ENCODE data around the gene TWF2. TPM values are rescaled to one million over a fixed set of nuclear protein-coding genes. Genes with fewer than 3 reads are reported as not detected.
A peak's percentile ranks its signal among the peaks of the same experiment; 100 is the strongest.

Gene TWF2
- total and polyA plus RNA-seq, 9 of the 15 experiments (the other 6 are each of a cell fraction or from before 2014, with no cell fraction given), result 0.11 to 61.9 (median 29.7) TPM

- Histone ChIP-seq H3K36me3 (ENCODE audit: control insufficient read depth, insufficient read depth, low read length) (peaks cover 26% of the 10 kb centered on the region), H4K20me1 (replicated peaks; ENCODE audit: control insufficient read depth, insufficient read depth, low read length) (no peaks in the 10 kb centered on the region), H3K4me1 (replicated peaks in 1 of 2; ENCODE audit: control insufficient read depth in 2 of 2, insufficient read depth in 2 of 2, low read length in 2 of 2) (peaks cover 27 to 41% of the 10 kb centered on the region in 2 experiments), H3K4me2 (ENCODE audit: insufficient read depth, low read length) (peak overlapping the region; percentile 3; the same call in 1 of the 2 replicates), H3K9me3 (replicated peaks; ENCODE audit: control insufficient read depth, insufficient read depth, low read depth, low read length) (no peaks in the 10 kb centered on the region), H3K79me2 (ENCODE audit: control insufficient read depth, insufficient read depth, low read length) (no peaks in the 10 kb centered on the region), H3K9ac (ENCODE audit: insufficient read depth in 1 of 2, low read depth in 2 of 2, low read length in 2 of 2) (no peak overlapping the region), H3K27ac (ENCODE audit: extremely low read depth, low read depth, low read length) (no peak overlapping the region; the same call in 2 of the 3 replicates), H3K4me3 (no peak overlapping the region), H3K27me3 (ENCODE audit: control insufficient read depth in 2 of 2, insufficient read depth in 2 of 2, low read length in 2 of 2) (no peaks in the 10 kb centered on the region), H3K9me1 (ENCODE audit: control insufficient read depth, insufficient read depth, low read length) (no peaks in the 10 kb centered on the region), H2AFZ (ENCODE audit: low read depth, low read length) (0 out of 2 replicates have a peak overlapping the region, but pooled peaks have one; percentile 9)
- POLR2A ChIA-PET, result interaction anchor here (0.6 to 0.9 kb wide), 2 partner anchors 20 to 160 kb away, joined by 3 to 4 read pairs; no protein-coding TSS in a partner anchor
- intact Hi-C loops (cut with micrococcal nuclease), result no loop called here
- FAIRE-seq (no peak), DNase-seq (ENCODE audit: extremely low read depth in 1 of 4, low spot score in 3 of 4) (no peak), ATAC-seq (no peak)
- in situ Hi-C loops (cut with MboI), result no loop called here
- TF ChIP-seq ZNF740 (CRISPR knock-in tag; IDR thresholded peaks at IDR 0.05) (no peak), ZNF740 (tag; IDR thresholded peaks at IDR 0.05) (no peak), SRSF3 (IDR thresholded peaks at IDR 0.05; ENCODE audit: insufficient read depth, low read length) (no peak), RBM39 (optimal IDR thresholded peaks at IDR 0.05; ENCODE audit: low read depth, low read length) (no peak)
- WGBS (ENCODE audit: insufficient coverage, low coverage, missing lambda C conversion rate), result 67% methylated on average over 8 of the region's 10 CpGs
- no TSS peak for BruUV-seq (replicated peaks)
- CTCF ChIA-PET (ENCODE audit: low intra/inter-chr PET ratio), result interaction anchor here (0.5 kb wide), 1 partner anchor 14 kb away, joined by 3 read pairs; no protein-coding TSS in a partner anchor
Measured at GRCh38 chr3:52217409-52217805, 21.6 kb downstream of the TWF2 start.

All from K562 (cell line).